Mesenteric fat pad (tissue), 1 donor: ENCODE data around the gene BTBD17. TPM values are rescaled to one million over a fixed set of nuclear protein-coding genes. Genes with fewer than 3 reads are reported as not detected.

Experiments used
- DNase-seq: peaks from one replicate; pipeline ENCODE4 v3.0.0-alpha.2; 2020; ENCODE audit warnings: low spot score
- total RNA-seq: library from RNA; stranded (reverse); fragmentation: NEBNext Ultra II Directional; extraction: Animal tissue kit (Norgen Biotek cat#: 25700); gene quantifications from one replicate; pipeline ENCODE4 v1.2.1, GENCODE V29; 2021
- donor health status: DM: yes; HTN: yes; CAD: no.

BTBD17 gene
- total RNA-seq, 1 donor from 2014 or later: not detected

DNA sequence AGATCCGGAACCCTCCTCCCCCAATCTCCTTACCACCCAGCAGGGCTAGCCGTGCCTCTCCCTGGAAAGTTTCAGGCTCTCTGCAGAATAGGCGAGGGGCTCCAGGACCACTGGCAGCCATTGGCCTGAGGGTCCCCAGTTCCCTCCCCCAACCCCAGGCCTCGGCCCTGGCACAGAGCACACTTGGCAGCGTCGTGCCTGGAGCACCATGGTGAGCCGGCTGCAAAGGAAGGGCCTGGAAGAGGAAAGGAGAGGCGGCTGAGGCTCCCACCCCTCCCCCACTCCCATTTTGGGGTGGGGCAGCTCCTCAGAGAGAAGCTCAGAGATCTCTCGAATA lies 369 bp upstream of the BTBD17 start:
- DNase-seq: no peak

DNA sequence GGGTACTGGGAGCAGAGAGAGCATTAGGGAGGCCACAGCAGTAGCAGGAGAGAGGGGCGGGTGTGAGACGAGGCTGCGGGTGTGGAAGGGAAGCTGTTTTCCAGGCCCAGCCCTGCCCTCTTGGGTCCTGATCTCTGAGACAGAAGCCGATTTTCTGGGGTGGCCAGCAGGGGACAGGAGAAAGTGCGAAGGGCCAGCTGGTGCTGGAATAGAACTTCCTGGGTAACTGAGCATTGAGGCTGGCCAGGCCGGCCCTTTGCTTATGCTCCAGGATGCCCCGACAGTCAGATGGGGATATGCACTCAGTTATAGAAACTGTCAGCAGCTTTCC lies 804 bp downstream of the BTBD17 start:
- DNase-seq: no peak

DNA sequence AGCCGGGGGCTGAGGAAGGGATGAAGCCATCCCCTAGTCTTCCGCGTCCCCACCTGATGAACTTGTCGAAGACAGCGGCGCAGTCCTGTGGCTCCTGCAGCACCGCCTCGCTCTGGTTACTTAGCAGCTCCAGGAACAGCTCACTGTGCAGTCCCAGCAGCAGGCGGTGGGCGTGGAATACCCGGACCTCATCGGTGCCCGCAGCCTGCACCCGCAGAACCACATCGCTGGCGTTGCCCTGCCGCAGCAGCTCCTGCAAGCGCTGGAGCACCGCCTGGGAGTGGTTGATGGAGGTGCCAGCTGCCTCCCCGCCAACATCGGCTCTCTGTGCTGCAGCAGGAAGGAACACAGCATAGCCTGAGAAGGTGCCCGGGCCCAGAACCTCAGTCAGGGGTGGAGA lies 1.8 kb downstream of the BTBD17 start:
- no peak for DNase-seq

DNA sequence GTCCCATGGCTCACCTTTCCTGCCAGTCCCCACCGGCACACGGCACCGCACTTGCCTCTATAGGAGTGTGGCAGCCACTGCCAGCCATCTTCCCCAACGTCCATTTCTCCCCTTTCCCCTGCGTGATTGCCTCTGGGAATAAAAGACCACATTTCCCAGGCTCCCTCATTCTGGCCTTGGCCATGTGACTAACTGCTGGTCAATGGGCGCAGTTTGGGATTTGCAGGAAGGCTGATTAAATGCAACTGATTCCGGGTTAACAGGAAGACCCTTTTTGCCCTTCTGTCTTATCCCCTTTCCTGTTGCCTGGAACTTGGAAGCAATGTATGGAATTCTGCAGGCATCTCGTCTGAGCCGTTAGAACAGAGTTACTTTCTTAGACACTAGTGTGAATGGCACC lies 3.0 kb downstream of the BTBD17 start:
- DNase-seq: no peak

- DNase-seq: no peak
Measured at GRCh38 chr17:74357466-74357809, 4.2 kb downstream of the BTBD17 start.

DNA sequence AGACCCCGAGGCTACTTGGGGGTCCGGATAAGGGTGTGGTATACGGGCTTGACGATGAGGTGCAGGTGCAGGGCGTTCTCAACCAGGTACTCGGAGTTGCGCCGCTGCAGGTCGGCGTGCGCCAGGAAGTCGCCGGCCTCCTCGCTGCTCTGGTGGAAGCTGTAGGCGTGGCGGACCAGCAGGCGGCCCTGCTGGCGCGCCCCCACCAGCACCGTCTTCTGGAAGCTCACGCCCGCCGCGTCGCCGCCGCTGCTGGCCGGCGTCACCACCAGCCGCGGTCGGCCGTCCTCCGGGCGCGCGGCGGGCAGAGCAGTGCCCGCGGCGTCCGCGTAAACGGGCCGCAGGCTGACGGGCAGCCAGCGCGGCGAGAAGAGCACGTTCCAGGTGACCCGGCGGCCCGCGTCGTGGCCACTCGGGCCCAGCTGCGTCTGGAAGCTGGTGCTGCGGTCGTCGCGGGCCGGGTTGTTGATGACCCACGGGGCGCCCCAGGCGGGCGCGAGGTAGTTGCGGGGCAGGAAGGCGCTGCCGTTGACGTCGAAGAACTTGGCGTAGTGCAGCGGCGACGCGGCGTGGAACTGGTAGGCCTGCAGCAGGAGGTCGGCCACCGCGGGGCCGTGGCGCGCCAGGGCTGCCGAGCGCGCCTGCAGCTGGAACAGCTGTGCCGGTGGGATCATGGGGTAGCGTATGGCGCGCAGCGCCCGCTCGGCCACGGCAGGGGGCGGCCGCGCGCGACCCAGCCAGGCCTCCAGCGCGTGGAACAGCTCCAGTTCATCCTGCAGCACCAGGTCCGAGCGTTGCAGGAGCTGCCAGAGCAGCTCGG lies 4.8 kb downstream of the BTBD17 start:
- no peak for DNase-seq

- DNase-seq: no peak
Measured at GRCh38 chr17:74355065-74355464, 6.6 kb downstream of the BTBD17 start.

GRCh38 chr17:74354561-74354960 lies 7.1 kb downstream of the BTBD17 start:
- DNase-seq: no peak

- no peak for DNase-seq
Measured at GRCh38 chr17:74354123-74354522, 7.5 kb downstream of the BTBD17 start.

DNA sequence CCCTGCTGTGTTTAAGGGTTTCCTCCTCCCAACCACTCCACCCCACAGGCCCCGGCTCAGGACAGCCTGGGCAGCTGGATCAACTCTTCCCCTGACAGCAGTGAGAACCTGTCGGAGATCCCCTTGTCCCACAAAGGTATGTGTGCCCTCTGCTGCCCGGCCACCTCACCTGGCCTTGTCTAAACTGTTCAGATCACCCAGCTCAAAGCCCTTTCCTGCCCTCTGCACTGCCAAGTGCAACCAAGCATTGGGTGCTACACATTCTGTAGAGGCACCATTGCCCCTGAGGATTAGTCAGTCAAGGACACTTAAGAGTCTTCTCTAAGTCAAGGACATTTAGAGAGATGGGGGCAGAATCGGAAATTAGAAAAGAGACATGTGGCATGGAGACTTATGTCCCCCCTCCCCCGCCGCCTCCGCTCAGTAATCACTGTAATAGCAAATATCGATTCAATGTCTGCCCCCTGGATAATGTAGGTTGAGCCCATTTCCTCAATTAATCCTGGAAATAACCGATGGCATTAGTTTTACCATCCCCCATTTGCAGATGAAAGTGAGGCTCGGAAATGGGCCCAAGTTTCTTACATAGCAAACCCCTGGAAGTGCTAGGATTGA lies 8.1 kb downstream of the BTBD17 start:
- DNase-seq: no peak

DNA sequence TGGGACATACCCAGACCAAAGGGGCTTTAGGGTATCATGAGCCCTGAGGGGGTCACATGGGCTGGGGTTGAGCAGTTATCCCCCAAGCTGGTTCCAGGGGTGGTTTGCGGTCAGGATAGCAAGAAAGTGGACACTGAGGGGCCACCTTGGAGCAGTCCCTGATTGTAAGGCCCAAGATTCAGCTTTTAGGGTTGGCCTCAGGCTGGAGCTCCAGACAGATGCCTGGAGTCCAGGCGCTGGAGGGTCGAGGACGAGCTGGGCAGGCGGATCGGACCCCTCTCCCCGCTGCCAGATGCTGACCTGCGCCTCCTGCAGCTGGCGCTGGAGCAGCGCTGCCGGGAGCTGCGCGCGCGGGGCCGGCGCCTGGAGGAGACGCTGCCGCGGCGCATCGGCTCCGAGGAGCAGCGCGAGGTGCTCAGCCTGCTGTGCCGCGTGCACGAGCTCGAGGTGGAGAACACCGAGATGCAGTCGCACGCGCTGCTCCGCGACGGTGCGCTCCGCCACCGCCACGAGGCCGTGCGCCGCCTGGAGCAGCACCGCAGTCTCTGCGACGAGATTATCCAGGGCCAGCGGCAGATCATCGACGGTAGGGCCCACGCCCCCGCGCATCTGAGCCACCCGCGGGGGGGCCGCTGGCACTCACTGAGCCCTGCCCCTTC lies 10.0 kb downstream of the BTBD17 start:
- no peak for DNase-seq

- DNase-seq: no peak
Measured at GRCh38 chr17:74350486-74350885, 11.2 kb downstream of the BTBD17 start.

DNA sequence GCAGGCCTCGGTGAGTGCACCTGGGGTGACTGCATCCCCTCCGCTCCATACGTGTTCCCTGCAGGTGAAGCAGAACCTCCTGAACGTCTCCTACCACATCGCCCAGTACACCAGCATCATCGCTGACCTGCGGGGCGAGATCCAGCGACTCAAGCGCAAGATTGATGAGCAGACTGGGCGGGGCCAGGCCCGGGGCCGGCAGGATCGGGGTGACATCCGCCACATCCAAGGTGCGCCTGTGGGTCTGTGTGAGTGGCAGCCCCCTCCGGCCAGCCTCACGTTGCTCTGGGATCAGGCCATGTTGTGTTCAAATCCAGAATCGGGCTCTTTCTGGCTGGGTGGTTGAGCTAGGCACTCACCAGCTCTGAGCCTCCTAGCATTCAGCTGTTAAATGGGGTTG lies 12.5 kb downstream of the BTBD17 start:
- no peak for DNase-seq

DNA sequence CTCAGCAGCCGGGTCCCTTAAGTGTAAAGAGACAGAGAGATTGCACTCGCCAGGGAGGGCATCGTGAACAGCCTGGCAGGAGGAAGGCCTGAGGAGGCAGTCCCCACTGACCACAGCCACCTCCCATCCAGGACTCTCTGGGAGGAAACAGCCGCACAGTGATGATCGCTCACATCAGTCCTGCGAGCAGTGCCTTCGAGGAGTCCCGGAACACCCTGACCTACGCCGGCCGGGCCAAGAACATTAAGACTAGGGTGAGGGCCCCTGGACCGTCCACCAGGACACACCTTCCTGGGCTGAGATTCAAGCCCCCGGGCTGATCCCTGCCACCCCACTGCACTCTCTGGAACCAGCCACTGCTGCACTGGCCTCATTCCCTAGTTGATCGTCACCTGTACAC lies 14.0 kb downstream of the BTBD17 start:
- no peak for DNase-seq

DNA sequence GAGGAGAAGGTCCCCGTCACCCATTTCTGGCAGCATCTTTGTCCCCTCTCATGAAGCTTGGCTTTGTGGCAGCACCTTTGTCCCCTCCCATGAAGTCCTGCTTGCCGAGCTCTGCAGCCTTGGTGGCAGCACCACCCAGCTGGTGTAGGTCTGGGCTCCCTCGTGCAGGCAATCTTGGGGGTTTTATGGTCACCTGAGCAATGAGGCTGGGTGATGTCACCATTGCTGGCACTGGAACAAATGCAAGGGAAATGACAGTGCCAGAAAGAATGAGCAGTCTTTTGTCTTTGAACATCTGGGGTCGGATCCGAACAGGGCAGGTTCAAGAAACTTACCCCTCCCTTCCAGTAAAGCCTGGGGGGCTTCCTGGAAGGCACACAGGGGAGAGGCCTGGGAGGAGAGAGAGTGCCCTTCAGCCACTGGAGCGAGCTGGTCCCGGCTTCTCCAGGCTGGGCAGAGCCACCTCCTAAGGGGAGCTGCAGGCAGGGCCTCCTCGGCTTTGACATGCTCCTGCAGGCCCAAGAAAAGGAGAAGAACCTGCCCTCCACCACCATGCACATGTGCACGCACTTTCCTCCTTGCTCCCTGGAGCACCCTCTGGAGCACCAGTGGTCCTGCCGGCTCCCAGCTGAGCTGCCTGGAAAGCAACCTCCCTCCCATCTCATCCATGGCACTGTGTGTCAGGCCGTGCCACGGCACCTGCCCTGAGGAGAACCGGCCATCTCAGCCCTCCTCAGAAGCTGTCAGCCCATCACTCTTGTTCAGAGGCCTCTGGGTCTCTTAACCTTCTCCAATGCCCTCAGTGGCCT lies 16.0 kb downstream of the BTBD17 start:
- DNase-seq: no peak

GRCh38 chr17:74344658-74345057 lies 17.0 kb downstream of the BTBD17 start:
- no peak for DNase-seq

DNA sequence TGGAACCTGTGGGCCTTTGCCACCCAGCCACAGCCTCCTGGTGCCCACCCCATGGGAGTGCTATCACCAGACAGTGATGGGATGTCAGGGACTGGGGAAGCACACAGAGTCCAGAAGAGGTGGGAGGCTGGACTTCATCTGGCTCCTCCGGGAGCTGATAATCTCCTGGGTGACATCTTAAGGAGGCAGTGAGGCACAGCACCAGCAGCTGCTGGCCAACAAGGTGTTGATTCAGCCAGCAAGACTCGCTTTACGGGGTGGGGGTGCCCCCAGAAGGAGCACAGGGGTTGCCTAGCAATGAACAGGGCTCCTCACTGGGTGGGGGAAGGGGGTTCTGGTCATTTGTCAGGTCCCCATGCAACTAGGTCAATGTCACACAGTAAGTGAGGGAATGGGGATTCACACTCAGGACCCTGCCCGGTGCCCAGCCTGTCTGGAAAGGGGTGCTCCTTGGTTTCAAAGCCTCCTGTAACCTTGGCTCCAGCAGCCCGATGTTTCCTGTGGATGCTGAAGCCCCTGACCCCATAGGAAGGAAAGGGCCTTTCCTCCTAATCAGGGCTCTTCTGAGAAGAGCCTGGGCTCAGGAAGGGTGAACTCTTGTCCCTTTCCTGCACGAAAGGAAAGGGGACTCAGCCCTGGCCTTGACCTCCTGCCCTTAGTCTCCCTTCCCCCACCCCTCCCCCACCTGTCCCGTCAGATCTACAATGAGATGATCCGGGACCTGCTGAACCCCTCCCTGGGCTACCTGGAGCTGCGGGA lies 18.0 kb downstream of the BTBD17 start:
- DNase-seq: no peak

- DNase-seq: no peak
Measured at GRCh38 chr17:74343121-74343520, 18.5 kb downstream of the BTBD17 start.

DNA sequence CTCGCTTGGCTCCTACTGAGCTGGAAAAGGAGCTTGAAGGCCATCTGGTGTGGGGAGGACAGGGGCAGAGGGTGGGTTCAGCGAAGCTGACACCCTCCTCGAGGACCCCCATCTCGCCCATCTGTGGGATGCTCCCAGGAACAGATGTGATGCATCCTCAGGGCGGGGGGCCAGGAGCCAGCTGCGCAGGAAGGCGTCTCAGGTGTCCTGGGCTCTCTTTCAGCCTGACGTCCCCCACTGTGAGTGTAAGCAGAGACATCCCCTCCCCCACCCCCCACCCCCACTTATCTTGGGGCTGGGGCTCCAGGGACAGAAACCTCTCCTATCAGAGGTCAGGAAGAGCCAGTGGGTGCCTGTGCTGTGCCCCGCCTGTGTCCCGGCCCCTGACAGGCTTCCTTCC lies 19.4 kb downstream of the BTBD17 start:
- no peak for DNase-seq

DNA sequence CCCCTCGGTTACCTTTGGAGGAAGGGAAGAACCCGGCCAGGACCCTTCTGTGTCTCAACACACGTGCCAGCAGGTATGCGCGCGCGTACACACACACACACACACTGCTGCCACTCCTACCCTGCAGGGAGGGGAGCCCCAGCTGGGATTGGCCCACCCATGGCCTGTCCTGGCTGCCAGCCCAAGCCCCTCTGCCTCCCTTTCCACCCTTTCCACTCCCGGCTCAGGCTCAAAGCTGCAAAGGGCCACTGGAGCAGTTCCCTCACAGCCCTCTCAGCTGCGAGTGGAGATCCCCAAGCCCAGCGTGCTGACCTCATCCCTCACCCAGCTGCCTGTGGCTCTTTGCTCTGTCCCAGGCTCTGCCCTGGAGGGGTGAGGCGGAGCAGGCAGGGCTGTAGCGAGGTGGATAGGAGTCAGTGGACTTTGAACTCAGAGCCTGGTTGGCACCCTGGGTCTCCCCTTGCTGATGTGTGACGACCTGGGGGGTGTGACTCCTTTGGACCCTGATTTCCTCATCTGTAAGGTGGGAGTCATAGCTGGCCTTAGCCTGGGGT lies 21.1 kb downstream of the BTBD17 start:
- no peak for DNase-seq
